ENCODE measurements around the gene PLA2G2F. TPM values are rescaled to one million over a fixed set of nuclear protein-coding genes. Genes with fewer than 3 reads are reported as not detected.

PLA2G2F gene, protein sequence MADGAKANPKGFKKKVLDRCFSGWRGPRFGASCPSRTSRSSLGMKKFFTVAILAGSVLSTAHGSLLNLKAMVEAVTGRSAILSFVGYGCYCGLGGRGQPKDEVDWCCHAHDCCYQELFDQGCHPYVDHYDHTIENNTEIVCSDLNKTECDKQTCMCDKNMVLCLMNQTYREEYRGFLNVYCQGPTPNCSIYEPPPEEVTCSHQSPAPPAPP
- total RNA-seq (2022; extraction: Qiagen RNA extraction; ENCODE audit: low read depth), result not detected in 5 replicates

DNA sequence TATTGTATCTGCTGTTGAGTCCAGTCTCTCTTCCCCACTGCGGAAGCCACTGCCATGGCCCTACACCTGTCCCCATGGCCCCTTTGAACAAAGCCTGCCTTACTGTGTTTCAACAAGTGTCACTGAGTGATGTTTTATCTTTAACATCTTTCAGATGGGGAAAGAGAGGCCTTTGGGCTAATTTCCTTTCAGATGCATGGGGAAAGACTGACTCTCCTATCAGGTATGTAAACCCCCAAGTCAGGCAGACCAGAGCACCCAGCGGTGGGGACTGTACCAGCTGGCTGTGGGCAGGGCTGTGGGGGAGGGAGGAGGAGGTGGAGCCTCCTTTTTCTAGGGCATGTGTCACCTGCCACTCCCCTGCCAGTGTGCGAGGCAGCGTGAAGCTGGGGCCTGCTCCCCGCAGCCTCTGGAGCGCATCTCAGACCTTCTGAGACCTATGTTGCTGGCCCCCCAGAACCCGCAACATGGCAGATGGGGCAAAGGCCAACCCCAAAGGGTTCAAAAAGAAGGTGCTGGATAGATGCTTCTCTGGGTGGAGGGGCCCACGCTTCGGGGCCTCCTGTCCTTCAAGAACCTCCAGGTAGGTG, at the start of gene PLA2G2F:
PLA2G2F (plus strand) TSS at position 363 of the 590 bp plus-strand sequence; CDS start at position 468, 105 bp downstream.

DNA sequence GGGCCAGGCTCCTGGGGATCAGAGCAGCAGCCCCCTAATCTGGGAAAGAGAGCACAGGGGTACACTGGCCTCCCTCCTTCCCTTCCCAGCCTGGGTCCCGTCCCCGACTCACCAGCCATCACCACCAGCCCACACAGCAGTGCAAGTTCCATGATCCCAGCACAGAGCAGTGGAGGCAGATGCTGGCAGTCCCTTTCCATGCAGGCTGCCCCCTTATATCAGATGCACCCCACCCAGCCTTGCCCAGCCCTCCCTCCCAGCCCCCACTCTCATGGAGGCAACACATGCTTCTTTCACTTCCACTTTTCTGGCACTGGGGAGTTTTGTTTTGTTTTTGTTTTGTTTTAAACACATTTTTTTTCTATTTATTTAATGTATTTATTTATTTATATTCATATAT, 19.8 kb upstream of the PLA2G2F start, which contains the start of gene PLA2G2D:
PLA2G2D (minus strand) TSS at position 190 of the 400 bp plus-strand sequence; CDS start at position 152, 38 bp downstream.

DNA sequence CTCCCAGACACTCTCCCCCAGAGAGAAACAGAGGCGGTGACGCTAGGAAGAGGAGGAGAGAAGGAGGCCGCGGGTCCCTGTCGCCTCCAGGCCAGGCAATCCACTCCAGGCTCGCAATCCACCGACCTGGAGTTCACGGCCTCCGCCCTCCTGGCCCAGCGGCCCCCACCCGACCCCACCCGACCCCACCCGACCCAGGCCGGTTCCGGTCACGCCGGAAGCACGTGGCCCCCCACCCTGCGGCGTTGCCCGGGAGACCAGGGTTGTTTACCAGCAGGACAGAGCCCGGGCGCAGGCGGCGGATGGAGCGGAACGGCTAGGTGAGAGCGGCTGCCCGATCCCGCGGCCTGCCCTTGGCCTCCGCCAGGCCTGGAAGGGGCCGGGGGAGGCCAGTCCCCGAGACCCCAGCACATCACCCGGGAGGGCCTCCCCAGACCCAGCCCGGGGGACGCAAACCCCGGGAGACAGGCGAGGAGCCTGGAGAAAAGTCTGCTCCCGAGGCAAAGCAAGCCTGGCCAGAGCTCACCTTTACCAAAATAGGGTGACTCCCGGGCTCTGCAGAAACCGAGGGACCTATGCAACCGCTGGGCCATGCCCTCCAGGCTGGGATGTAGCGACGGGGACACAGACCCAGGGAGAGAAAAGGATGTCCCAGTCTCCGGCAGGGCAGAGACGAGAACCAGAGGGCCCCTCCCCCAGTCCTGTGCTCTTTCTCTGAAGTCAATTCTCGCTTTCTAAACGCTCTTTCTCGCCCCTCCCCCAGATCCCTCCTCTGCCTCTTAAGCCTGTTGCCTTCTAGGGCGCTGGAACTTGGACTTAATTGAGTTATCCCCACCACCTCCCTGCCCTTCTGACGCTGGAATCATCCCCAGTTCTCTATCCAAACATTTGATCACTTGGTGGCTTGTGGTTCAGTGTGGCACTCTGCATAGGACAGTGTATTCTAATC, 47.0 kb downstream of the PLA2G2F start, which contains the start of the genes PLA2G2C and UBXN10:
PLA2G2C (minus strand) TSS at position 685 of the 949 bp plus-strand sequence. CDS start 9,155 bp downstream, outside the sequence.
UBXN10 (plus strand) TSS at position 263 of the 949 bp plus-strand sequence. CDS start 4,466 bp downstream, outside the sequence.

Other genes starting within 250 kb of the PLA2G2F start
- not detected in 5 replicates for gene PLA2G2E, start 215.7 kb upstream of the PLA2G2F start, total RNA-seq (2022; extraction: Qiagen RNA extraction; ENCODE audit: low read depth)
- gene PLA2G2A, start 159.7 kb upstream of the PLA2G2F start, total RNA-seq (2022; extraction: Qiagen RNA extraction; ENCODE audit: low read depth), result not detected in 5 replicates
- gene PLA2G5, start 69.1 kb upstream of the PLA2G2F start, total RNA-seq (2022; extraction: Qiagen RNA extraction; ENCODE audit: low read depth), result not detected in 5 replicates
- gene PLA2G2D, start 19.8 kb upstream of the PLA2G2F start, total RNA-seq (2022; extraction: Qiagen RNA extraction; ENCODE audit: low read depth), result not detected in 5 replicates
- gene UBXN10, start 46.8 kb downstream of the PLA2G2F start, total RNA-seq (2022; extraction: Qiagen RNA extraction; ENCODE audit: low read depth), result not detected in 5 replicates
- gene PLA2G2C, start 47.2 kb downstream of the PLA2G2F start, total RNA-seq (2022; extraction: Qiagen RNA extraction; ENCODE audit: low read depth), result not detected in 5 replicates
- not detected in 5 replicates for gene VWA5B1, start 151.6 kb downstream of the PLA2G2F start, total RNA-seq (2022; extraction: Qiagen RNA extraction; ENCODE audit: low read depth)

All from A549 treated with ZK216348 at 1 μM for 4 hours (cell line).